ENCODE measurements around the gene GPBP1. TPM values are rescaled to one million over a fixed set of nuclear protein-coding genes. Genes with fewer than 3 reads are reported as not detected.

Gene GPBP1
- total RNA-seq, 1 experiment from 2014 or later: 112 TPM

DNA sequence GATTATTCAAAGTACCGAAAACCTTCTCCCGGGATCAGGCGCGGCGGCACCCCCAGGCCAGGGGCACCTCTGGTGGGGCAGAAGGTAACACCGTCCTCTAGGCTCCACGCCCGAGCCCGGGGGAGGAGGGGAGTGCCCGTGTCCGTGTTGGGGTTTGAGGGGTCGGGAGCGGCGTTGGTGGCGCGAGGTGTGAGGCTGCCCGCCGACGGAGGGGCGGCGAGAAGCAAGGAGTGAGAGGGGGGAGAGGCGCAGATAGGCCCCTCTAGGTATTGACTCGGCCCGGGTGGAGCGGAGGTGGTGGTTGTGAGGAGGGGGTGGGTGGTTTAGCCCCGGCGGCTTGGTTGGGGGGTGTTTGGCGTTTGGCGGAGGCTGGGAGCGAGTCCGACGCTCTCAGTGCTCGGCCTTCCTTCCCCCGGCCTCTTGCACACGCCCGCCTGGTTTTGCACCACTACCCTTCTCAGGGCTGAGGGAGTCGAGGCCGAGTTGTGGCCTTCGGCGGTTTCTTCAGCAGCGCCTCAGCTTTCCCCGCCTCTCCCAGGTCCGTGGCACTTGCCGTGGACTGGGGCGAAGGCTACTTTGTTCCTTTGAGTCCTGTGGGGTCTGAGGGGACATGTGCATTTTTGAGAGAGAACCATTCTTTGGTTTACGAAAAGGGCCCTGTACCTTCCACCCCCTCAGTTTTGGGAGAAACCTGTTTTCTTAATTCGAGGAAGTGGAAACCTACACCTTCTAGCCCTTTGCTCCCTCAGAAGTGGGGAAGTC, 450 bp downstream of the GPBP1 start:
- Histone ChIP-seq H3K79me1 (ENCODE audit: insufficient read depth, low read depth, low read length, poor library complexity, severe bottlenecking) (no peaks in the 10 kb centered on the region), H2BK5ac (ENCODE audit: insufficient read length, low read length) (peak overlapping the region; percentile 25), H2AFZ (ENCODE audit: low read length) (no peak overlapping the region), H4K20me1 (ENCODE audit: control insufficient read depth, insufficient read depth, insufficient read length) (no peaks in the 10 kb centered on the region), H3K4me2 (ENCODE audit: insufficient read depth, insufficient read length, low read length) (peak overlapping the region; percentile 60), H4K5ac (ENCODE audit: insufficient read length, low read depth, low read length) (peak overlapping the region; percentile 60), H4K8ac (replicated peaks; ENCODE audit: insufficient read length, low read depth, low read length) (no peak overlapping the region), H3K23ac (ENCODE audit: insufficient read length, low read depth, low read length) (no peak overlapping the region), H3K79me2 (ENCODE audit: insufficient read depth, low read length) (peaks cover 43% of the 10 kb centered on the region), H3K14ac (ENCODE audit: insufficient read depth, low read length) (peak overlapping the region; percentile 94), H3K27ac (ENCODE audit: insufficient read length, low read depth, low read length) (peak overlapping the region; percentile 92), H2AK5ac (ENCODE audit: insufficient read length, low read length) (no peak overlapping the region), H2BK120ac (ENCODE audit: low read depth, low read length, poor library complexity, severe bottlenecking) (peak overlapping the region; percentile 96), H3K9me3 (ENCODE audit: control insufficient read depth, low read depth, low read length) (no peaks in the 10 kb centered on the region), H3K18ac (ENCODE audit: insufficient read length, low read depth, low read length) (peak overlapping the region; percentile 88), H3K56ac (ENCODE audit: insufficient read length, low read depth, low read length) (peak overlapping the region; percentile 41), H2BK15ac (ENCODE audit: low read depth, low read length) (no peak overlapping the region), H3K4me1 (ENCODE audit: insufficient read depth, low read length) (no peaks in the 10 kb centered on the region), H3K23me2 (ENCODE audit: insufficient read length, low read depth, low read length, poor library complexity, severe bottlenecking) (peaks cover 3% of the 10 kb centered on the region), H4K91ac (ENCODE audit: insufficient read length, low read depth, low read length) (peak overlapping the region; percentile 89), H2BK20ac (ENCODE audit: low read depth, low read length, poor library complexity, severe bottlenecking) (no peak overlapping the region), H3T11ph (ENCODE audit: low read length) (no peak overlapping the region), H3K27me3 (ENCODE audit: insufficient read depth, low read length) (no peaks in the 10 kb centered on the region), H3K4ac (ENCODE audit: low read depth, low read length) (peak overlapping the region; percentile 61), H2BK12ac (ENCODE audit: insufficient read length, low read depth, low read length) (peak overlapping the region; percentile 6), H3K9ac (ENCODE audit: extremely low read depth, insufficient read length, low read length) (peak overlapping the region; percentile 90)
- H3K27me3 Mint-ChIP-seq (ENCODE audit: low read depth): peaks cover 2% of the 10 kb centered on the region; the same call in 1 of the 2 replicates
- TF ChIP-seq, protein P1, sequence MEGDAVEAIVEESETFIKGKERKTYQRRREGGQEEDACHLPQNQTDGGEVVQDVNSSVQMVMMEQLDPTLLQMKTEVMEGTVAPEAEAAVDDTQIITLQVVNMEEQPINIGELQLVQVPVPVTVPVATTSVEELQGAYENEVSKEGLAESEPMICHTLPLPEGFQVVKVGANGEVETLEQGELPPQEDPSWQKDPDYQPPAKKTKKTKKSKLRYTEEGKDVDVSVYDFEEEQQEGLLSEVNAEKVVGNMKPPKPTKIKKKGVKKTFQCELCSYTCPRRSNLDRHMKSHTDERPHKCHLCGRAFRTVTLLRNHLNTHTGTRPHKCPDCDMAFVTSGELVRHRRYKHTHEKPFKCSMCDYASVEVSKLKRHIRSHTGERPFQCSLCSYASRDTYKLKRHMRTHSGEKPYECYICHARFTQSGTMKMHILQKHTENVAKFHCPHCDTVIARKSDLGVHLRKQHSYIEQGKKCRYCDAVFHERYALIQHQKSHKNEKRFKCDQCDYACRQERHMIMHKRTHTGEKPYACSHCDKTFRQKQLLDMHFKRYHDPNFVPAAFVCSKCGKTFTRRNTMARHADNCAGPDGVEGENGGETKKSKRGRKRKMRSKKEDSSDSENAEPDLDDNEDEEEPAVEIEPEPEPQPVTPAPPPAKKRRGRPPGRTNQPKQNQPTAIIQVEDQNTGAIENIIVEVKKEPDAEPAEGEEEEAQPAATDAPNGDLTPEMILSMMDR (conservative IDR thresholded peaks at IDR 0.05): no peak
- no peak for DNase-seq
- H3K36me3 Mint-ChIP-seq (ENCODE audit: insufficient read depth in 1 of 3, low read depth in 3 of 3): peaks cover 25 to 40% (median 37%) of the 10 kb centered on the region in 3 experiments
- peak overlapping the region; percentile 98 for H3K4me3 Mint-ChIP-seq
- H3K27ac Mint-ChIP-seq: peak overlapping the region; percentile 100
- peaks cover 37 to 43% of the 10 kb centered on the region in 2 experiments for H3K4me1 Mint-ChIP-seq
- H3K9me3 Mint-ChIP-seq: peaks cover 0 to 4% of the 10 kb centered on the region in 2 experiments; a peak in 2 of 5 replicates
- WGBS (ENCODE audit: extremely low coverage, insufficient read length, low lambda C conversion rate): no CpG with 5 or more reads among the region's 47 CpGs
